ENCODE results near the gene RPL27. TPM values are rescaled to one million over a fixed set of nuclear protein-coding genes. Genes with fewer than 3 reads are reported as not detected.

RPL27 gene
- total RNA-seq, 1 experiment from 2014 or later, result 1,565 TPM

GRCh38 chr17:43018008-43018853, 20.0 kb downstream of the RPL27 start:
- no peaks in the 10 kb centered on the region for H3K27me3 ChIP-seq (replicated peaks; ENCODE audit: control insufficient read depth, insufficient read depth, low read length)
- no peaks in the 10 kb centered on the region for H3K9me3 Mint-ChIP-seq (ENCODE audit: unreplicated experiment)
- H3K4me1 ChIP-seq, result peaks cover 9% of the 10 kb centered on the region; the same call in 1 of the 2 replicates
- POLR2A ChIA-PET, result interaction anchor here (1.0 kb wide), 1 partner anchor 20 kb away, joined by 6 read pairs; the partner anchor contains the start of gene RPL27
- H3K4me1 Mint-ChIP-seq (ENCODE audit: low read depth, unreplicated experiment), result peaks cover 8% of the 10 kb centered on the region
- no peaks in the 10 kb centered on the region; the same call in none of the 2 replicates for H3K36me3 ChIP-seq (ENCODE audit: control insufficient read depth, insufficient read depth, low read length)
- intact Hi-C loops (cut with micrococcal nuclease; ENCODE audit: unreplicated experiment), result no loop called here
- H3K9me3 ChIP-seq, result no peaks in the 10 kb centered on the region
- BruUV-seq (replicated peaks), result no TSS peak
- CTCF ChIA-PET, result no interaction called here
- TF ChIP-seq, protein P1, sequence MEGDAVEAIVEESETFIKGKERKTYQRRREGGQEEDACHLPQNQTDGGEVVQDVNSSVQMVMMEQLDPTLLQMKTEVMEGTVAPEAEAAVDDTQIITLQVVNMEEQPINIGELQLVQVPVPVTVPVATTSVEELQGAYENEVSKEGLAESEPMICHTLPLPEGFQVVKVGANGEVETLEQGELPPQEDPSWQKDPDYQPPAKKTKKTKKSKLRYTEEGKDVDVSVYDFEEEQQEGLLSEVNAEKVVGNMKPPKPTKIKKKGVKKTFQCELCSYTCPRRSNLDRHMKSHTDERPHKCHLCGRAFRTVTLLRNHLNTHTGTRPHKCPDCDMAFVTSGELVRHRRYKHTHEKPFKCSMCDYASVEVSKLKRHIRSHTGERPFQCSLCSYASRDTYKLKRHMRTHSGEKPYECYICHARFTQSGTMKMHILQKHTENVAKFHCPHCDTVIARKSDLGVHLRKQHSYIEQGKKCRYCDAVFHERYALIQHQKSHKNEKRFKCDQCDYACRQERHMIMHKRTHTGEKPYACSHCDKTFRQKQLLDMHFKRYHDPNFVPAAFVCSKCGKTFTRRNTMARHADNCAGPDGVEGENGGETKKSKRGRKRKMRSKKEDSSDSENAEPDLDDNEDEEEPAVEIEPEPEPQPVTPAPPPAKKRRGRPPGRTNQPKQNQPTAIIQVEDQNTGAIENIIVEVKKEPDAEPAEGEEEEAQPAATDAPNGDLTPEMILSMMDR (IDR thresholded peaks at IDR 0.05; ENCODE audit: insufficient read depth in 1 of 2, low read depth in 1 of 2, low read length in 1 of 2, severe bottlenecking in 1 of 2, unreplicated experiment in 1 of 2), result no peak
- H3K27ac Mint-ChIP-seq (ENCODE audit: unreplicated experiment), result no peak overlapping the region
- DNase-seq, result no peak
- H3K27me3 Mint-ChIP-seq (ENCODE audit: insufficient read depth, unreplicated experiment), result no peaks in the 10 kb centered on the region
- H3K36me3 Mint-ChIP-seq (ENCODE audit: insufficient read depth, unreplicated experiment), result peaks cover 32% of the 10 kb centered on the region
- no peak overlapping the region for H3K4me3 Mint-ChIP-seq (ENCODE audit: unreplicated experiment)
- H3K4me3 ChIP-seq (ENCODE audit: low read depth, low read length), result no peak overlapping the region

- ChIA-PET POLR2A (interaction anchor here (1.0 kb wide), 1 partner anchor 21 kb away, joined by 6 read pairs; the partner anchor contains the start of gene RPL27), CTCF (no interaction called here)
- DNase-seq, result no peak
- peak overlapping the region; percentile 98 for H3K4me3 Mint-ChIP-seq (ENCODE audit: unreplicated experiment)
- no TSS peak for BruUV-seq (replicated peaks)
- peaks cover 29% of the 10 kb centered on the region for H3K36me3 Mint-ChIP-seq (ENCODE audit: insufficient read depth, unreplicated experiment)
- no peaks in the 10 kb centered on the region for H3K9me3 ChIP-seq
- peaks cover 8% of the 10 kb centered on the region for H3K4me1 Mint-ChIP-seq (ENCODE audit: low read depth, unreplicated experiment)
- H3K4me3 ChIP-seq (ENCODE audit: low read depth, low read length), result no peak overlapping the region
- intact Hi-C loops (cut with micrococcal nuclease; ENCODE audit: unreplicated experiment), result no loop called here
- TF ChIP-seq, protein P1 (IDR thresholded peaks at IDR 0.05; ENCODE audit: insufficient read depth in 1 of 2, low read depth in 1 of 2, low read length in 1 of 2, severe bottlenecking in 1 of 2, unreplicated experiment in 1 of 2), result no peak
- H3K4me1 ChIP-seq, result peaks cover 9% of the 10 kb centered on the region; the same call in 1 of the 2 replicates
- no peak overlapping the region for H3K27ac Mint-ChIP-seq (ENCODE audit: unreplicated experiment)
- H3K9me3 Mint-ChIP-seq (ENCODE audit: unreplicated experiment), result no peaks in the 10 kb centered on the region
- H3K27me3 Mint-ChIP-seq (ENCODE audit: insufficient read depth, unreplicated experiment), result no peaks in the 10 kb centered on the region
- H3K36me3 ChIP-seq (ENCODE audit: control insufficient read depth, insufficient read depth, low read length), result no peaks in the 10 kb centered on the region; the same call in none of the 2 replicates
- H3K27me3 ChIP-seq (replicated peaks; ENCODE audit: control insufficient read depth, insufficient read depth, low read length), result no peaks in the 10 kb centered on the region
These were observed 20.7 kb downstream of the RPL27 start for GRCh38 chr17:43018932-43019331.

- Histone ChIP-seq H3K4me1 (peaks cover 9% of the 10 kb centered on the region; the same call in 1 of the 2 replicates), H3K36me3 (ENCODE audit: control insufficient read depth, insufficient read depth, low read length) (no peaks in the 10 kb centered on the region; the same call in none of the 2 replicates), H3K9me3 (no peaks in the 10 kb centered on the region), H3K27me3 (replicated peaks; ENCODE audit: control insufficient read depth, insufficient read depth, low read length) (no peaks in the 10 kb centered on the region), H3K4me3 (ENCODE audit: low read depth, low read length) (no peak overlapping the region)
- ChIA-PET POLR2A (interaction anchor here (1.0 kb wide), 1 partner anchor 21 kb away, joined by 6 read pairs; the partner anchor contains the start of gene RPL27), CTCF (no interaction called here)
- TF ChIP-seq, protein P1 (IDR thresholded peaks at IDR 0.05; ENCODE audit: insufficient read depth in 1 of 2, low read depth in 1 of 2, low read length in 1 of 2, severe bottlenecking in 1 of 2, unreplicated experiment in 1 of 2), result no peak
- Mint-ChIP-seq H3K27ac (ENCODE audit: unreplicated experiment) (peak overlapping the region; percentile 93), H3K9me3 (ENCODE audit: unreplicated experiment) (no peaks in the 10 kb centered on the region), H3K4me1 (ENCODE audit: low read depth, unreplicated experiment) (peaks cover 8% of the 10 kb centered on the region), H3K36me3 (ENCODE audit: insufficient read depth, unreplicated experiment) (peaks cover 29% of the 10 kb centered on the region), H3K27me3 (ENCODE audit: insufficient read depth, unreplicated experiment) (no peaks in the 10 kb centered on the region), H3K4me3 (ENCODE audit: unreplicated experiment) (peak overlapping the region; percentile 98)
- BruUV-seq (replicated peaks), result no TSS peak
- intact Hi-C loops (cut with micrococcal nuclease; ENCODE audit: unreplicated experiment), result no loop called here
- DNase-seq, result no peak
These were observed 21.2 kb downstream of the RPL27 start for GRCh38 chr17:43019418-43019817.

All from Caco-2 (cell line).